WTC11 (cell line): ENCODE measurements around the gene URB1.

ENCODE experiments used
- ATF3 ChIP-seq: sonication (generic); formaldehyde crosslinking; conservative IDR thresholded peaks from 2 replicates; pipeline ENCODE4 v1.8.1; 2022; ENCODE audit warnings: mild to moderate bottlenecking, missing genetic modification reagents
- ATF6 ChIP-seq: sonication (generic); formaldehyde crosslinking; IDR thresholded peaks from 2 replicates; pipeline ENCODE4 v1.8.1; 2023; ENCODE audit warnings: mild to moderate bottlenecking, missing genetic modification reagents
- CREB1 ChIP-seq: sonication (generic); formaldehyde crosslinking; IDR thresholded peaks from 2 replicates; pipeline ENCODE4 v1.8.0; 2023; ENCODE audit warnings: mild to moderate bottlenecking, missing genetic modification reagents
- CTCF ChIP-seq: fragments of 200-600 bp; IDR thresholded peaks from 2 replicates; pipeline ENCODE4 v1.8.0; 2022; ENCODE audit warnings: antibody characterized with exemption
- IRF1 ChIP-seq: sonication (generic); formaldehyde crosslinking; IDR thresholded peaks from 2 replicates; pipeline ENCODE4 v1.8.0; 2023; ENCODE audit warnings: missing genetic modification reagents
- NFATC4 ChIP-seq: fragments of 250-450 bp; sonication (Bioruptor Pico); IDR thresholded peaks from 2 replicates; pipeline ENCODE4 v1.9.0; 2021; ENCODE audit warnings: mild to moderate bottlenecking
- NFE2L1 ChIP-seq: sonication (generic); formaldehyde crosslinking; IDR thresholded peaks from 2 replicates; pipeline ENCODE4 v1.8.1; 2023; ENCODE audit warnings: missing genetic modification reagents
- NR2C2 ChIP-seq: sonication (generic); formaldehyde crosslinking; IDR thresholded peaks from 2 replicates; pipeline ENCODE4 v1.8.0; 2022; ENCODE audit warnings: mild to moderate bottlenecking, missing genetic modification reagents
- PRDM15 ChIP-seq: sonication (generic); formaldehyde crosslinking; IDR thresholded peaks from 2 replicates; pipeline ENCODE4 v1.8.0; 2022; ENCODE audit warnings: missing genetic modification reagents
- SMAD4 ChIP-seq: sonication (generic); formaldehyde crosslinking; IDR thresholded peaks from 2 replicates; pipeline ENCODE4 v1.8.0; 2022; ENCODE audit warnings: mild to moderate bottlenecking, missing genetic modification reagents
- TEAD1 ChIP-seq: sonication (generic); formaldehyde crosslinking; IDR thresholded peaks from 2 replicates; pipeline ENCODE4 v1.8.0; 2022; ENCODE audit warnings: mild to moderate bottlenecking, missing genetic modification reagents
- ZNF425 ChIP-seq: fragments of 250-450 bp; sonication (Bioruptor Pico); conservative IDR thresholded peaks from 2 replicates; pipeline ENCODE4 v1.9.0; 2021; ENCODE audit warnings: mild to moderate bottlenecking
- ZNF512 ChIP-seq: sonication (generic); formaldehyde crosslinking; IDR thresholded peaks from 2 replicates; pipeline ENCODE4 v1.8.1; 2022; ENCODE audit warnings: missing genetic modification reagents, borderline replicate concordance

GRCh38 chr21:32364796-32365195 is 28.0 kb downstream of the URB1 start:
- no peak for TF ChIP-seq CTCF
- no peak for TF ChIP-seq TEAD1 (CRISPR knock-in tag)
- TF ChIP-seq IRF1: no peak
- TF ChIP-seq ATF6 (CRISPR knock-in tag): no peak
- TF ChIP-seq ATF3 (CRISPR knock-in tag): no peak
- TF ChIP-seq ZNF512 (CRISPR knock-in tag): no peak
- TF ChIP-seq ZNF425 (CRISPR knock-in tag): no peak
- no peak for TF ChIP-seq NR2C2 (CRISPR knock-in tag)
- TF ChIP-seq NFATC4 (CRISPR knock-in tag): no peak
- TF ChIP-seq NFE2L1 (CRISPR knock-in tag): no peak
- TF ChIP-seq CREB1 (CRISPR knock-in tag): no peak
- no peak for TF ChIP-seq PRDM15
- TF ChIP-seq SMAD4 (CRISPR knock-in tag): no peak
